K562 (cell line): ENCODE results near the gene ZNF488. TPM values are rescaled to one million over a fixed set of nuclear protein-coding genes. Genes with fewer than 3 reads are reported as not detected.

Source experiments
- ATAC-seq: fragments of 200-7000 bp; cut with Tn5 transposase; 3 replicates; pipeline ENCODE4 v1.9.1; 2020; ENCODE audit warnings: moderate library complexity
- BruUV-seq: library from RNA; stranded (reverse); fragments of 400-500 nt; replicated peaks from 2 replicates; lab custom pipeline; 2021; lab: Mats Ljungman, UMichigan
- CTCF ChIA-PET: fragments of 300-600 bp; formaldehyde crosslinking; extraction: SDS; loops from one replicate; lab custom pipeline; 2021; ENCODE audit warnings: low intra/inter-chr PET ratio; lab: Yijun Ruan, JAX
- POLR2A ChIA-PET: fragments of 300-600, 350-650 bp; sonication (Branson Sonifier 250); formaldehyde crosslinking; extraction: SDS; loops from one replicate; lab custom pipeline; 2021; ENCODE audit warnings: antibody characterized with exemption, inconsistent platforms; lab: Yijun Ruan, JAX
- DNase-seq, 4 experiments: peaks; one replicate each; pipeline versions ENCODE4 v3.0.0 to v3.0.0-alpha.2; 2011 to 2018; ENCODE audit warnings: low spot score in 3 of 4, mixed read lengths in 3 of 4; ENCODE audit errors: extremely low read depth in 1 of 4
- FAIRE-seq: peaks from 2 replicates; lab custom pipeline; 2011; peaks lifted over from hg19 to GRCh38; lab: Jason Lieb, UNC
- H2AFZ ChIP-seq: 2 replicates; pipeline ENCODE4 v1.6.0; 2011; ENCODE audit warnings: low read depth, low read length, control low read depth, inconsistent platforms
- H3K27ac ChIP-seq: fragments of 200-600 bp; 3 replicates; pipeline ENCODE4 v1.8.0; 2011; ENCODE audit warnings: low read depth, mild to moderate bottlenecking, control low read depth, inconsistent platforms, low read length, moderate library complexity, mixed read lengths; ENCODE audit errors: extremely low read depth
- H3K27me3 ChIP-seq, 2 experiments: fragments of 300-600 bp in 1 of 2; 2 replicates in 1 of 2; 3 replicates in 1 of 2; pipeline versions ENCODE4 v1.6.0 to v1.8.0; 2011; ENCODE audit warnings: inconsistent platforms in 2 of 2, low read length in 2 of 2, mild to moderate bottlenecking in 1 of 2, mixed read lengths in 1 of 2, moderate library complexity in 1 of 2; ENCODE audit not compliant: control insufficient read depth in 2 of 2, insufficient read depth in 2 of 2
- H3K36me3 ChIP-seq: fragments of 300-600 bp; 3 replicates; pipeline ENCODE4 v1.8.0; 2011; ENCODE audit warnings: mild to moderate bottlenecking, low read length, inconsistent platforms; ENCODE audit not compliant: control insufficient read depth, insufficient read depth
- H3K4me1 ChIP-seq, 2 experiments: fragments of 200-600 bp in 1 of 2; replicated peaks in 1 of 2; 2 replicates in 1 of 2; 3 replicates in 1 of 2; pipeline versions ENCODE4 v1.5.1 to v1.8.0; 2011; ENCODE audit warnings: inconsistent platforms in 2 of 2, low read length in 2 of 2, mild to moderate bottlenecking in 1 of 2, mixed read lengths in 1 of 2, moderate library complexity in 1 of 2; ENCODE audit not compliant: control insufficient read depth in 2 of 2, insufficient read depth in 2 of 2
- H3K4me2 ChIP-seq: 2 replicates; pipeline ENCODE4 v1.6.1; 2011; ENCODE audit warnings: low read length, control low read depth, inconsistent platforms, mixed read lengths; ENCODE audit not compliant: insufficient read depth
- H3K4me3 ChIP-seq: fragments of 200-600 bp; sonication (generic), shearing (Covaris generic); 2 replicates; pipeline ENCODE4 v1.5.1; 2016; ENCODE audit warnings: control low read depth, inconsistent platforms
- H3K79me2 ChIP-seq: fragments of 200-600 bp; 3 replicates; pipeline ENCODE4 v1.8.0; 2011; ENCODE audit warnings: low read length, inconsistent platforms; ENCODE audit not compliant: control insufficient read depth, insufficient read depth
- H3K9ac ChIP-seq, 2 experiments: 2 replicates each; pipeline versions ENCODE4 v1.6.0 to v1.6.1; 2011; ENCODE audit warnings: low read depth in 2 of 2, low read length in 2 of 2, control low read depth in 1 of 2, inconsistent platforms in 1 of 2, mild to moderate bottlenecking in 1 of 2, mixed read lengths in 1 of 2; ENCODE audit not compliant: insufficient read depth in 1 of 2
- H3K9me1 ChIP-seq: one replicate; pipeline ENCODE4 v1.6.0; 2011; ENCODE audit warnings: inconsistent platforms, mild to moderate bottlenecking, low read length, moderate library complexity; ENCODE audit not compliant: control insufficient read depth, insufficient read depth
- H3K9me3 ChIP-seq: replicated peaks from 2 replicates; pipeline ENCODE4 v1.5.1; 2011; ENCODE audit warnings: low read depth, low read length, inconsistent platforms; ENCODE audit not compliant: control insufficient read depth, insufficient read depth
- H4K20me1 ChIP-seq: replicated peaks from 2 replicates; pipeline ENCODE4 v1.6.1; 2011; ENCODE audit warnings: low read length, inconsistent platforms, mixed read lengths; ENCODE audit not compliant: control insufficient read depth, insufficient read depth
- BHLHE40 ChIP-seq: IDR thresholded peaks from 2 replicates; pipeline ENCODE4 v1.6.1; 2011; ENCODE audit warnings: low read length, improper control_type of control experiment
- CBFA2T3 ChIP-seq: fragments of 450-650 bp; IDR thresholded peaks from 2 replicates; pipeline ENCODE4 v1.6.1; 2017
- DIDO1 ChIP-seq: fragments of 450-650 bp; IDR thresholded peaks from 2 replicates; pipeline ENCODE4 v1.6.1; 2016; ENCODE audit warnings: low read depth, missing biosample characterization, missing genetic modification characterization
- DLX4 ChIP-seq: fragments of 250-450 bp; sonication (Bioruptor Pico); IDR thresholded peaks from 2 replicates; pipeline ENCODE4 v1.6.1; 2021; ENCODE audit warnings: mild to moderate bottlenecking
- ELF4 ChIP-seq: fragments of 450-650 bp; formaldehyde crosslinking; IDR thresholded peaks from 2 replicates; pipeline ENCODE4 v1.4.0; 2022; ENCODE audit warnings: missing genetic modification characterization
- ESRRA ChIP-seq: fragments of 450-650 bp; IDR thresholded peaks from 2 replicates; pipeline ENCODE4 v1.6.1; 2014; ENCODE audit warnings: low read depth, mild to moderate bottlenecking, moderate library complexity, borderline replicate concordance
- ETV6 ChIP-seq, 3 experiments: fragments of 150-350 bp in 1 of 3; sonication (generic) in 1 of 3; formaldehyde crosslinking in 1 of 3; IDR thresholded peaks; 2 replicates each; pipeline versions ENCODE4 v1.6.1 to v1.8.0; 2014 to 2022; ENCODE audit warnings: borderline replicate concordance in 2 of 3, low read depth in 2 of 3, antibody characterized with exemption in 1 of 3, low read length in 1 of 3, mild to moderate bottlenecking in 1 of 3, missing genetic modification reagents in 1 of 3
- GTF2E2 ChIP-seq: fragments of 200-800 bp; sonication (Bioruptor generic); IDR thresholded peaks from 2 replicates; pipeline ENCODE4 v1.6.1; 2016; ENCODE audit warnings: missing genetic modification characterization, missing compliant biosample characterization
- HNRNPLL ChIP-seq: fragments of 200-400 bp; formaldehyde crosslinking; IDR thresholded peaks from 2 replicates; pipeline ENCODE4 v1.6.1; 2017; ENCODE audit warnings: low read length, low read depth, mild to moderate bottlenecking; ENCODE audit not compliant: poor library complexity, severe bottlenecking
- KAT7 ChIP-seq: sonication (generic); formaldehyde crosslinking; IDR thresholded peaks from 2 replicates; pipeline ENCODE4 v1.8.0; 2022; ENCODE audit warnings: missing genetic modification reagents, mild to moderate bottlenecking, borderline replicate concordance
- KDM5B ChIP-seq: fragments of 200-600 bp; sonication (generic); IDR thresholded peaks from 2 replicates; pipeline ENCODE4 v1.6.1; 2012; ENCODE audit warnings: low read depth, mild to moderate bottlenecking, moderate library complexity, low read length, control low read depth, inconsistent platforms; ENCODE audit not compliant: insufficient replicate concordance
- KLF1 ChIP-seq: fragments of 450-650 bp; IDR thresholded peaks from 2 replicates; pipeline ENCODE4 v1.6.1; 2016; ENCODE audit warnings: missing genetic modification characterization, missing compliant biosample characterization
- KLF13 ChIP-seq: fragments of 450-650 bp; IDR thresholded peaks from 2 replicates; pipeline ENCODE4 v1.6.1; 2016; ENCODE audit warnings: missing genetic modification characterization, low read depth, mild to moderate bottlenecking, missing compliant biosample characterization, moderate library complexity, borderline replicate concordance
- POLR2A ChIP-seq: fragments of 450-650 bp; conservative IDR thresholded peaks from 2 replicates; pipeline ENCODE4 v1.6.1; 2016
- RBM22 ChIP-seq: fragments of 200-400 bp; formaldehyde crosslinking; IDR thresholded peaks from 2 replicates; pipeline ENCODE4 v1.6.1; 2018; ENCODE audit warnings: low read length, low read depth; ENCODE audit not compliant: poor library complexity, severe bottlenecking
- SLC30A9 ChIP-seq: fragments of 250-450 bp; sonication (Bioruptor Pico); IDR thresholded peaks from 2 replicates; pipeline ENCODE4 v1.8.0; 2022; ENCODE audit warnings: mild to moderate bottlenecking, moderate library complexity
- SMC3 ChIP-seq: conservative IDR thresholded peaks from 2 replicates; pipeline ENCODE4 v1.6.1; 2011; ENCODE audit warnings: low read depth, low read length, improper control_type of control experiment; ENCODE audit not compliant: insufficient read depth
- SREBF1 ChIP-seq: fragments of 150-350 bp; IDR thresholded peaks from 2 replicates; pipeline ENCODE4 v1.6.1; 2014; ENCODE audit warnings: antibody characterized with exemption, low read depth, low read length, borderline replicate concordance
- ZBED1 ChIP-seq: IDR thresholded peaks from 2 replicates; pipeline ENCODE4 v1.6.1; 2014
- ZKSCAN3 ChIP-seq: fragments of 250-450 bp; sonication (Bioruptor Pico); IDR thresholded peaks from 2 replicates; pipeline ENCODE4 v1.4.0; 2020
- ZNF121 ChIP-seq: sonication (generic); formaldehyde crosslinking; conservative IDR thresholded peaks from 2 replicates; pipeline ENCODE4 v1.8.0; 2022; ENCODE audit warnings: missing genetic modification reagents
- ZNF3 ChIP-seq: fragments of 250-450 bp; sonication (Bioruptor Pico); IDR thresholded peaks from 2 replicates; pipeline ENCODE4 v1.5.0; 2021; ENCODE audit warnings: mild to moderate bottlenecking, moderate library complexity
- ZNF395 ChIP-seq: fragments of 200-800 bp; sonication (Bioruptor generic); IDR thresholded peaks from 2 replicates; pipeline ENCODE4 v1.6.1; 2017; ENCODE audit warnings: missing genetic modification characterization, missing compliant biosample characterization
- ZNF507 ChIP-seq: conservative IDR thresholded peaks from 2 replicates; pipeline ENCODE4 v1.6.1; 2017; ENCODE audit warnings: missing genetic modification characterization, missing compliant biosample characterization
- WGBS: fragments of 100-300 bp; shearing (Covaris generic); methylation state at CpG from one replicate; pipeline ENCODE4 v1.1.6; 2016; ENCODE audit warnings: low coverage, mixed read lengths; ENCODE audit not compliant: insufficient coverage; ENCODE audit errors: missing lambda C conversion rate; 5-methylcytosine and 5-hydroxymethylcytosine counted together
- in situ Hi-C: fragments of 300-500 bp; cut with MboI; formaldehyde crosslinking; loops from 4 replicates; pipeline ENCODE4 v1.15.0; 2018; ENCODE audit warnings: inconsistent platforms, mixed read lengths
- intact Hi-C: fragments of 100-400 bp; cut with micrococcal nuclease; formaldehyde crosslinking; loops from 2 replicates; pipeline ENCODE4 v1.14.2; 2022
- polyA plus RNA-seq, 8 experiments: library from polyadenylated mRNA; depleted of rRNA in 4 of 8; stranded (reverse) in 5 of 8; unstranded in 3 of 8; fragments of >200 nt; fragmentation: Nextera tagmentation in 2 of 8; fragmentation: Illumina TruSeq in 1 of 8; extraction: Ambion mirVana in 2 of 8; extraction: Trizol in 1 of 8; gene quantifications; 2 replicates each; pipeline versions ENCODE4 v1.2.1 to v1.2.3, GENCODE V29; 2011 to 2014; ENCODE audit warnings: inconsistent platforms in 1 of 8, missing spikeins in 1 of 8
- total RNA-seq, 7 experiments: library from RNA; depleted of rRNA in 6 of 7; stranded (reverse); fragments of >200 nt in 6 of 7; fragmentation: Illumina TruSeq in 2 of 7; extraction: Trizol in 2 of 7; gene quantifications; 2 replicates each; pipeline versions ENCODE4 v1.2.1 to v1.2.3, GENCODE V29; 2011 to 2021; ENCODE audit warnings: low replicate concordance in 1 of 7

ZNF488 gene
- total and polyA plus RNA-seq, 9 of the 15 experiments (the other 6 are each of a cell fraction or from before 2014, with no cell fraction given): 0.03 to 0.09 (median 0.05) TPM; not detected in 3

- TF ChIP-seq KDM5B: no peak
- no peak for TF ChIP-seq BHLHE40
- no peak for TF ChIP-seq SREBF1
- TF ChIP-seq POLR2A: no peak
- no peak for TF ChIP-seq DLX4
- TF ChIP-seq KLF13 (tag): no peak
- no peak for TF ChIP-seq DIDO1 (tag)
Observed at GRCh38 chr10:47396311-47396717, 12.2 kb upstream of the ZNF488 start (continued).

- Histone ChIP-seq H2AFZ (no peak overlapping the region), H3K36me3 (no peaks in the 10 kb centered on the region), H3K27me3 (no peaks in the 10 kb centered on the region), H3K9me1 (no peaks in the 10 kb centered on the region), H3K27ac (no peak overlapping the region), H3K4me2 (no peak overlapping the region), H4K20me1 (no peaks in the 10 kb centered on the region), H3K9ac (no peak overlapping the region), H3K4me3 (no peak overlapping the region), H3K4me1 (peaks cover 0 to 2% of the 10 kb centered on the region in 2 experiments; a peak in 2 of 5 replicates), H3K79me2 (no peaks in the 10 kb centered on the region), H3K9me3 (no peaks in the 10 kb centered on the region; the same call in 1 of the 2 replicates)
- WGBS: 26% methylated on average over 3 of the region's 3 CpGs
- intact Hi-C loops (no loop called here), in situ Hi-C loops (no loop called here)
- DNase-seq: no peak
- POLR2A ChIA-PET: no interaction called here
- CTCF ChIA-PET: no interaction called here
- no peak for FAIRE-seq
- no peak for ATAC-seq
- no TSS peak for BruUV-seq
- TF ChIP-seq HNRNPLL: no peak
- TF ChIP-seq CBFA2T3: no peak
- no peak for TF ChIP-seq ZKSCAN3 (CRISPR knock-in tag)
- no peak for TF ChIP-seq ZNF121 (CRISPR knock-in tag)
- no peak for TF ChIP-seq RBM22
- no peak for TF ChIP-seq ZNF395
- no peak for TF ChIP-seq SLC30A9 (CRISPR knock-in tag)
- no peak for TF ChIP-seq ETV6 (IDR thresholded peaks at IDR 0.05; ENCODE audit: borderline replicate concordance in 1 of 2, low read depth in 2 of 2, low read length in 1 of 2)
- TF ChIP-seq ETV6 (CRISPR knock-in tag; IDR thresholded peaks at IDR 0.05; ENCODE audit: borderline replicate concordance): no peak
- TF ChIP-seq KAT7 (CRISPR knock-in tag): no peak
- TF ChIP-seq SMC3: no peak
- no peak for TF ChIP-seq ZNF507 (tag)
- TF ChIP-seq ELF4 (CRISPR knock-in tag): no peak
- TF ChIP-seq KLF1: no peak
- no peak for TF ChIP-seq ZNF3 (CRISPR knock-in tag)
- no peak for TF ChIP-seq ZBED1
- TF ChIP-seq GTF2E2 (tag): no peak
- no peak for TF ChIP-seq ESRRA
Observed at GRCh38 chr10:47389619-47390018, 5.5 kb upstream of the ZNF488 start.
